Liver (tissue), 9 donors: ENCODE measurements around the gene A2ML1. TPM values are rescaled to one million over a fixed set of nuclear protein-coding genes. Genes with fewer than 3 reads are reported as not detected.

Experiments
- DNase-seq: peaks from one replicate; pipeline ENCODE4 v3.0.0-alpha.2; 2017; ENCODE audit warnings: low spot score
- H3K27ac ChIP-seq, 2 donors: one replicate each; pipeline ENCODE4 v1.7.0; 2013; ENCODE audit warnings: inconsistent platforms in 2 of 2, low read length in 2 of 2, control low read depth in 1 of 2, low read depth in 1 of 2, mild to moderate bottlenecking in 1 of 2
- H3K27me3 ChIP-seq, 4 donors: one replicate each; pipeline versions ENCODE4 v1.6.1 to v1.7.0; 2013; ENCODE audit warnings: low read length in 3 of 4, inconsistent platforms in 1 of 4, mild to moderate bottlenecking in 1 of 4, moderate library complexity in 1 of 4; ENCODE audit not compliant: control insufficient read depth in 4 of 4, insufficient read depth in 4 of 4
- H3K36me3 ChIP-seq, 4 donors: one replicate each; pipeline versions ENCODE4 v1.6.1 to v1.7.0; 2013; ENCODE audit warnings: low read length in 3 of 4, mild to moderate bottlenecking in 3 of 4, low read depth in 1 of 4, moderate library complexity in 1 of 4; ENCODE audit not compliant: control insufficient read depth in 4 of 4, insufficient read depth in 3 of 4
- H3K4me1 ChIP-seq, 4 donors: one replicate each; pipeline versions ENCODE4 v1.6.1 to v1.7.0; 2013; ENCODE audit warnings: low read length in 3 of 4, mild to moderate bottlenecking in 3 of 4, moderate library complexity in 1 of 4; ENCODE audit not compliant: control insufficient read depth in 4 of 4, insufficient read depth in 4 of 4
- H3K4me3 ChIP-seq, 3 donors: one replicate each; pipeline versions ENCODE4 v1.6.1 to v1.7.0; 2013; ENCODE audit warnings: low read length in 3 of 3, control low read depth in 1 of 3, low read depth in 1 of 3, mild to moderate bottlenecking in 1 of 3
- H3K9ac ChIP-seq, 2 donors: one replicate each; pipeline ENCODE4 v1.7.0; 2013; ENCODE audit warnings: low read length in 2 of 2, mild to moderate bottlenecking in 2 of 2, moderate library complexity in 2 of 2, control low read depth in 1 of 2, low read depth in 1 of 2
- H3K9me3 ChIP-seq, 4 donors: one replicate each; pipeline versions ENCODE4 v1.6.1 to v1.7.0; 2013; ENCODE audit warnings: low read length in 3 of 4; ENCODE audit not compliant: control insufficient read depth in 4 of 4
- ATF3 ChIP-seq: IDR thresholded peaks from 2 replicates; pipeline ENCODE4 v1.6.1; 2016; ENCODE audit warnings: antibody characterized with exemption
- CTCF ChIP-seq: fragments of 150-350 bp; IDR thresholded peaks from 2 replicates; pipeline ENCODE4 v1.5.1; 2017; ENCODE audit warnings: improper control_type of control experiment, low read depth, low read length; ENCODE audit not compliant: missing input control
- EGR1 ChIP-seq, 2 donors: IDR thresholded peaks; 2 replicates each; pipeline ENCODE4 v1.6.1; 2016 to 2018; ENCODE audit warnings: antibody characterized with exemption in 2 of 2, low read depth in 2 of 2
- FOXA1 ChIP-seq: IDR thresholded peaks from 2 replicates; pipeline ENCODE4 v1.6.1; 2016; ENCODE audit warnings: antibody characterized with exemption
- FOXA2 ChIP-seq: IDR thresholded peaks from 2 replicates; pipeline ENCODE4 v1.6.1; 2016; ENCODE audit warnings: antibody characterized with exemption
- GABPA ChIP-seq, 2 donors: IDR thresholded peaks in 1 of 2; conservative IDR thresholded peaks in 1 of 2; 2 replicates each; pipeline ENCODE4 v1.6.1; 2016; ENCODE audit warnings: antibody characterized with exemption in 2 of 2, mild to moderate bottlenecking in 1 of 2, moderate library complexity in 1 of 2
- HNF4A ChIP-seq, 2 donors: conservative IDR thresholded peaks; 2 replicates each; pipeline ENCODE4 v1.6.1; 2016; ENCODE audit warnings: antibody characterized with exemption in 2 of 2, mild to moderate bottlenecking in 2 of 2
- HNF4G ChIP-seq: IDR thresholded peaks from 2 replicates; pipeline ENCODE4 v1.6.1; 2016; ENCODE audit warnings: antibody characterized with exemption
- JUND ChIP-seq, 2 donors: IDR thresholded peaks; 2 replicates each; pipeline ENCODE4 v1.6.1; 2016; ENCODE audit warnings: antibody characterized with exemption in 2 of 2
- MAX ChIP-seq: IDR thresholded peaks from 2 replicates; pipeline ENCODE4 v1.6.1; 2016; ENCODE audit warnings: antibody characterized with exemption
- NR2F2 ChIP-seq: IDR thresholded peaks from 2 replicates; pipeline ENCODE4 v1.6.1; 2016; ENCODE audit warnings: antibody characterized with exemption
- RAD21 ChIP-seq, 2 donors: IDR thresholded peaks; 2 replicates each; pipeline ENCODE4 v1.6.1; 2016; ENCODE audit warnings: antibody characterized with exemption in 2 of 2, mild to moderate bottlenecking in 2 of 2
- REST ChIP-seq: IDR thresholded peaks from 2 replicates; pipeline ENCODE4 v1.6.1; 2016; ENCODE audit warnings: antibody characterized with exemption, mild to moderate bottlenecking
- RXRA ChIP-seq, 2 donors: IDR thresholded peaks; 2 replicates each; pipeline ENCODE4 v1.6.1; 2017 to 2018; ENCODE audit warnings: antibody characterized with exemption in 2 of 2, mild to moderate bottlenecking in 1 of 2
- SP1 ChIP-seq: IDR thresholded peaks from 2 replicates; pipeline ENCODE4 v1.6.1; 2018; ENCODE audit warnings: antibody characterized with exemption, mild to moderate bottlenecking
- TAF1 ChIP-seq: conservative IDR thresholded peaks from 2 replicates; pipeline ENCODE4 v1.6.1; 2016; ENCODE audit warnings: antibody characterized with exemption, mild to moderate bottlenecking
- YY1 ChIP-seq: IDR thresholded peaks from 2 replicates; pipeline ENCODE4 v1.6.1; 2016; ENCODE audit warnings: antibody characterized with exemption, mild to moderate bottlenecking
- ZBTB33 ChIP-seq: IDR thresholded peaks from 2 replicates; pipeline ENCODE4 v1.6.1; 2016; ENCODE audit warnings: antibody characterized with exemption
- WGBS: extraction: QIAGEN DNeasy Blood & Tissue Kit; methylation state at CpG from one replicate; pipeline ENCODE4 v1.1.7; 2013; 5-methylcytosine and 5-hydroxymethylcytosine counted together
- polyA plus RNA-seq, 2 donors: library from polyadenylated mRNA; stranded (reverse) in 1 of 2; unstranded in 1 of 2; fragments of 200-250 nt in 1 of 2; fragments of >200 nt in 1 of 2; fragmentation: Nextera tagmentation in 1 of 2; extraction: Ambion mirVana in 1 of 2; gene quantifications; one replicate each; pipeline versions ENCODE4 v1.2.1 to v1.2.3, GENCODE V29; 2013 to 2015
- total RNA-seq, 2 donors: library from RNA; depleted of rRNA; stranded (reverse); fragments of >200 nt; gene quantifications; one replicate each; pipeline ENCODE4 v1.2.3, GENCODE V29; 2014
- donor health status: healthy.
- donor health status: healthy.
- donor health status: healthy.
- donor health status: healthy.
- donor health status: healthy.

The A2ML1 gene
- total and polyA plus RNA-seq, 4 donors: 0.03 to 0.19 TPM; not detected in 2

- H3K4me1 ChIP-seq: no peaks in the 10 kb centered on the region
- DNase-seq: no peak
- 91% methylated on average over 4 of the region's 4 CpGs for WGBS
- no peak overlapping the region for H3K9ac ChIP-seq
- TF ChIP-seq JUND (IDR thresholded peaks at IDR 0.05) (no peak), FOXA2 (no peak), YY1 (no peak), RXRA (IDR thresholded peaks at IDR 0.05) (no peak), HNF4G (no peak), REST (no peak), GABPA (IDR thresholded peaks at IDR 0.05 in 1 of 2, conservative IDR thresholded peaks at IDR 0.05 in 1 of 2) (no peak), NR2F2 (no peak), SP1 (no peak), RAD21 (IDR thresholded peaks at IDR 0.05) (no peak), FOXA1 (no peak), HNF4A (conservative IDR thresholded peaks at IDR 0.05) (no peak), ZBTB33 (no peak), TAF1 (no peak), MAX (no peak), EGR1 (IDR thresholded peaks at IDR 0.05; ENCODE audit: low read depth in 2 of 2) (no peak), ATF3 (no peak), CTCF (no peak)
- no peaks in the 10 kb centered on the region for H3K9me3 ChIP-seq
- no peak overlapping the region for H3K27ac ChIP-seq
- no peaks in the 10 kb centered on the region for H3K27me3 ChIP-seq
- H3K36me3 ChIP-seq: no peaks in the 10 kb centered on the region
- H3K4me3 ChIP-seq: no peak overlapping the region
Observed at GRCh38 chr12:8779281-8779680, 43.1 kb upstream of the A2ML1 start.

- Histone ChIP-seq H3K9ac (no peak overlapping the region), H3K27ac (no peak overlapping the region), H3K4me1 (no peaks in the 10 kb centered on the region), H3K27me3 (no peaks in the 10 kb centered on the region), H3K9me3 (no peaks in the 10 kb centered on the region), H3K4me3 (no peak overlapping the region), H3K36me3 (no peaks in the 10 kb centered on the region)
- TF ChIP-seq TAF1: no peak
- DNase-seq: no peak
- 86% methylated on average over 2 of the region's 2 CpGs for WGBS
Observed at GRCh38 chr12:8779862-8780261, 42.6 kb upstream of the A2ML1 start.
